Subcutaneous abdominal adipose tissue (tissue), 5 donors: Measurements from ENCODE around the gene METTL9.
"Not testable (repeated sequence)": the region's sequence is repeated elsewhere in the genome, so short reads cannot be mapped to it uniquely, and the experiment has no call there.

Experiments used
- H3K27ac ChIP-seq: one replicate; pipeline ENCODE4 v1.7.0; 2013; ENCODE audit warnings: low read depth, mild to moderate bottlenecking, inconsistent platforms, low read length, moderate library complexity
- H3K27me3 ChIP-seq, 5 donors: one replicate each; pipeline ENCODE4 v1.7.0; 2013; ENCODE audit warnings: low read length in 5 of 5, inconsistent platforms in 1 of 5; ENCODE audit not compliant: control insufficient read depth in 5 of 5, insufficient read depth in 4 of 5
- H3K36me3 ChIP-seq, 5 donors: one replicate each; pipeline ENCODE4 v1.7.0; 2013; ENCODE audit warnings: low read length in 5 of 5; ENCODE audit not compliant: control insufficient read depth in 5 of 5, insufficient read depth in 5 of 5
- H3K4me1 ChIP-seq, 5 donors: one replicate each; pipeline ENCODE4 v1.7.0; 2013; ENCODE audit warnings: low read length in 5 of 5, mild to moderate bottlenecking in 3 of 5, moderate library complexity in 1 of 5; ENCODE audit not compliant: control insufficient read depth in 5 of 5, insufficient read depth in 5 of 5
- H3K4me3 ChIP-seq, 5 donors: one replicate each; pipeline ENCODE4 v1.7.0; 2013; ENCODE audit warnings: low read length in 5 of 5, low read depth in 1 of 5
- H3K9ac ChIP-seq, 5 donors: one replicate each; pipeline ENCODE4 v1.7.0; 2013; ENCODE audit warnings: low read length in 5 of 5, mild to moderate bottlenecking in 4 of 5, moderate library complexity in 3 of 5
- H3K9me3 ChIP-seq, 5 donors: one replicate each; pipeline ENCODE4 v1.7.0; 2013; ENCODE audit warnings: low read length in 5 of 5; ENCODE audit not compliant: control insufficient read depth in 5 of 5
- donor health status: healthy.
- donor health status: healthy.
- donor health status: healthy.
- donor health status: healthy.
- donor health status: healthy.

The METTL9 gene

DNA sequence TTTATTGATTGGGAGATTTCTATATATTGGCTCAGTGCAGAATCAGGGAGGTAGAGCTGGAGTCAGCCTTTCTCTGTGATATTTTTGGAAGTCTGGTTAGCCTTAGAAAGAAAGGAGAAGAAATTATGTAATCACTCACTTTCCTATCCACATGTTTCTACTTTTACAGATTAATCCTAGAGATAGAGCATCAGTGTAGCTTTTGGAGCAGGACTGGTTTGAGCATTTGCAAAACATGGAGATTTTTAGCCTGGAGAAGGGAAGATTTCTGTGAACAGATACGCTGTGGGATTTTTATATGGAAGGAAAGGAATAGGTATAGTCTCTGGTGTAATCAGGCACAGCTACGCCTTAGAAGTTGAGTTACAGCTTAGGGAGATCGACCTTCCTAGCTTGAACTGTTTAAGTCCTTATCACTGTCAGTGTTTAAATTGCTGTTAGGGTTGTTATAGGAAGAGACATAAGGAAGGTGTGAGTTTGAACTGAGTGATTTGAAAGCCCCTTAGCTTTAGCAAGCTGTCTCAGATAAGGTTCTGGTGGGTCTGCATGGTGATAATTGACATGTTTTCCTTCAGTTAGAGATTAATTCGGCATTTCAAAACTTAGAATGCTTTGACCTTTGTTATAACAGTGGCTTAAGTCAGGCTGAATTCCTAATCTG is 20.5 kb downstream of the METTL9 start:
- no peak overlapping the region for H3K4me3 ChIP-seq
- no peaks in the 10 kb centered on the region for H3K9me3 ChIP-seq
- H3K4me1 ChIP-seq = peaks cover 0 to 11% (median 5%) of the 10 kb centered on the region in 5 donors
- no peak overlapping the region for H3K27ac ChIP-seq
- no peak overlapping the region for H3K9ac ChIP-seq
- H3K36me3 ChIP-seq = peaks cover 1 to 9% (median 6%) of the 10 kb centered on the region in 5 donors
- no peaks in the 10 kb centered on the region for H3K27me3 ChIP-seq

DNA sequence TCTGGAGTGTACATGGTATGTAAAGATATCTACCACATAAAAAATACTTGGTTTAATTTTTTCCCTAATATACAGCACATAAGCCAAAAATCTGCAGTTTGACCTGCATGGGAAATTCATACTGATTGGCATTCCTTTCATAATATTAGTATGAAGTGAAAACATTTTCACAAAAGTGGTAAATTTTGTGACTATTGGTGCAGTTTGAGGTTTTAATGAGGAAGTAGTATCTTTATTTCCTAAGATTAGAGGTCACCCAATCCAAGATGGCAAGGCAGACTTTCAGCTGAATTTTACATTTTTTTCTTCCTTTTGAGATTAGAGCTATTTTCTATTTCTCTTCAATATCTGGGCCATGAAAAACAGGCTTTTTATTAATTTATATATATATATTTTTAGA is 21.2 kb downstream of the METTL9 start:
- Histone ChIP-seq H3K27ac (no peak overlapping the region), H3K4me1 (peaks cover 0 to 11% (median 5%) of the 10 kb centered on the region in 5 donors), H3K9me3 (no peaks in the 10 kb centered on the region), H3K9ac (no peak overlapping the region), H3K36me3 (peaks cover 8 to 14% (median 12%) of the 10 kb centered on the region in 5 donors), H3K27me3 (no peaks in the 10 kb centered on the region), H3K4me3 (no peak overlapping the region)

DNA sequence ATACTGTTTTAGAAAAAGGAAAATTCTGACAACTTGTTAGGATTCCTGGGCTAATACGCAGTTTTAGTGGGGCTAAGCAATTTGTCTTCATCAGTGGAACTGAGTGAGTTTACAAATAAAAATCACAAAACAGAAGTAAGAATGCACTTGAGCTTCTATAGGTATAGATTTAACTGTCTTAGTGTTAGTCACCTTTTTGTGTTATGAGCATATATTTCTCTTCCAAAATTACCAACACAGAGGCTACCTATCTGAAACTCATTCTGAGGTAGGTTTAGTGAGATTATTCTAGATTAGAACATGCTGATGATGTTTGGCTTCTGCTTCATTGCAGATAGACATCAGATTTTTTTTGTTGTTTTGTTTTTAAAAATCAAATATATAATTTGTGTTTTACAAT is 23.2 kb downstream of the METTL9 start:
- peaks cover 0 to 14% (median 12%) of the 10 kb centered on the region in 5 donors for H3K4me1 ChIP-seq
- peaks cover 9 to 15% (median 12%) of the 10 kb centered on the region in 5 donors for H3K36me3 ChIP-seq
- H3K9ac ChIP-seq = no peak overlapping the region
- H3K27me3 ChIP-seq = no peaks in the 10 kb centered on the region
- H3K27ac ChIP-seq = no peak overlapping the region
- H3K9me3 ChIP-seq = no peaks in the 10 kb centered on the region
- no peak overlapping the region for H3K4me3 ChIP-seq

GRCh38 chr16:21625026-21625425 is 25.6 kb downstream of the METTL9 start:
- no peak overlapping the region for H3K9ac ChIP-seq
- H3K4me3 ChIP-seq = no peak overlapping the region
- no peaks in the 10 kb centered on the region for H3K9me3 ChIP-seq
- H3K27me3 ChIP-seq = no peaks in the 10 kb centered on the region
- peaks cover 7 to 22% (median 9%) of the 10 kb centered on the region in 5 donors for H3K36me3 ChIP-seq
- H3K27ac ChIP-seq = no peak overlapping the region
- H3K4me1 ChIP-seq = peaks cover 0 to 13% (median 10%) of the 10 kb centered on the region in 5 donors

- Histone ChIP-seq H3K9ac (no peak overlapping the region), H3K36me3 (peaks cover 7 to 22% (median 9%) of the 10 kb centered on the region in 5 donors), H3K27ac (peak overlapping the region; percentile 7)
Measured at GRCh38 chr16:21626659-21627277, 27.4 kb downstream of the METTL9 start.

DNA sequence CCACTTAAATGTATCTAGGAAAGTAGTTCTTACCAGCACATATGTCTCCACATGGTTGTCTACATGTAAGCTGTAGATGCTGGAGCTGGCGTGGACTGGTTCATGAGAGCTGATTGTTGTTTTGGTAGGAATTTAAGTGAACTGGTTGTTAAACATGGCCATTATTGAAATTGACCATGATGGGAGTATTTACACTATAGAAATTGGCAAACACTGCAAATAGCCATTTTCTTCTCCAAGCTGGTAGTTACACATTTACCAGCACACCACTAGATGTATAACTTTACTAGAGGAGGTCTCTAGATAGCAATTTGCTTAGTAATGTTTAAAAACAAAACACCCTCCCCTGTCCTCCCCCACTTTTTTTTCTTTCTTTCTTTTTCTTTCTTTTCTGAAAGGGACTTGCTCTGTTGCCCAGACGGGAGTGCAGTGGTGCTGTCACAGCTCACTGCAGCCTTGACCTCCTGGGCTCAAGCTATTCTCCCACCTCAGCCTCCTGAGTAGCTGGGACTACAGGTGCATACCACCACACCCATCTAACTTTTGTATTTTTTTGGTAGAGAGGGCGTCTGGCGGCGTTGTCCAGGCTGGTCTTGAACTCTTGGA is 28.8 kb downstream of the METTL9 start:
- Histone ChIP-seq H3K4me1 (peaks cover 0 to 17% (median 14%) of the 10 kb centered on the region in 5 donors), H3K4me3 (no peak overlapping the region), H3K9me3 (no peaks in the 10 kb centered on the region), H3K27ac (no peak overlapping the region), H3K27me3 (no peaks in the 10 kb centered on the region), H3K9ac (no peak overlapping the region), H3K36me3 (peaks cover 7 to 22% (median 9%) of the 10 kb centered on the region in 5 donors)

More at GRCh38 chr16:21626659-21627277, 27.4 kb downstream of the METTL9 start:
- Histone ChIP-seq H3K4me1 (peaks cover 0 to 13% (median 10%) of the 10 kb centered on the region in 5 donors), H3K9me3 (no peaks in the 10 kb centered on the region), H3K4me3 (no peak overlapping the region), H3K27me3 (no peaks in the 10 kb centered on the region)

GRCh38 chr16:21628772-21629171 is 29.4 kb downstream of the METTL9 start:
- Histone ChIP-seq H3K4me1 (peaks cover 0 to 17% (median 14%) of the 10 kb centered on the region in 5 donors), H3K9ac (no peak overlapping the region), H3K4me3 (no peak overlapping the region), H3K36me3 (peaks cover 7 to 22% (median 9%) of the 10 kb centered on the region in 5 donors), H3K27me3 (no peaks in the 10 kb centered on the region), H3K27ac (no peak overlapping the region), H3K9me3 (no peaks in the 10 kb centered on the region)

GRCh38 chr16:21629616-21630539 is 30.5 kb downstream of the METTL9 start:
- H3K9me3 ChIP-seq, H3K27me3 ChIP-seq, H3K4me3 ChIP-seq, H3K9ac ChIP-seq, H3K27ac ChIP-seq: not testable (repeated sequence)
- peaks cover 0 to 17% (median 14%) of the 10 kb centered on the region in 5 donors for H3K4me1 ChIP-seq
- H3K36me3 ChIP-seq = peaks cover 4 to 27% (median 12%) of the 10 kb centered on the region in 5 donors

- not testable (repeated sequence) for H3K27ac ChIP-seq, H3K9ac ChIP-seq, H3K4me3 ChIP-seq, H3K27me3 ChIP-seq, H3K9me3 ChIP-seq
- H3K4me1 ChIP-seq = peaks cover 0 to 17% (median 14%) of the 10 kb centered on the region in 5 donors
- peaks cover 0 to 22% (median 7%) of the 10 kb centered on the region in 5 donors for H3K36me3 ChIP-seq
Measured at GRCh38 chr16:21630866-21631265, 31.5 kb downstream of the METTL9 start.
